ENCODE results near the gene ARHGAP45.

DNA sequence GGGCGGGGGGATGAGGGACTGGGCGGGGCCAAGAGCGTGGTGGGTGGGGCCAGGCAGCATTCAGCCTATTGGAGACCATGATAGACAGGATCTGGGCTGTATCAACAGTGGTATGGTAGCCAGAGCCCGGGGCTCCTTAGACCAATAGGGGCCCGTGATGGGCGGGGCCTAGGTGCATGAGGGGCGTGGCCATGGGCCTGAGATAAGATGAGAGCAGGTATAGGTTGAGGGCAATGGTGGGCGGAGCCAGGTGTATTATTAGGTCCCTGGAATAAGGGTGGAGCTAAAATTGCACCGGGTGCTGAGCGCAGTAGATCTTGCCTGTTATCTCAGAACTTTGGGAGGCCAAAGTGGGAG, 21.7 kb upstream of the ARHGAP45 start:
- TF ChIP-seq, protein P1, sequence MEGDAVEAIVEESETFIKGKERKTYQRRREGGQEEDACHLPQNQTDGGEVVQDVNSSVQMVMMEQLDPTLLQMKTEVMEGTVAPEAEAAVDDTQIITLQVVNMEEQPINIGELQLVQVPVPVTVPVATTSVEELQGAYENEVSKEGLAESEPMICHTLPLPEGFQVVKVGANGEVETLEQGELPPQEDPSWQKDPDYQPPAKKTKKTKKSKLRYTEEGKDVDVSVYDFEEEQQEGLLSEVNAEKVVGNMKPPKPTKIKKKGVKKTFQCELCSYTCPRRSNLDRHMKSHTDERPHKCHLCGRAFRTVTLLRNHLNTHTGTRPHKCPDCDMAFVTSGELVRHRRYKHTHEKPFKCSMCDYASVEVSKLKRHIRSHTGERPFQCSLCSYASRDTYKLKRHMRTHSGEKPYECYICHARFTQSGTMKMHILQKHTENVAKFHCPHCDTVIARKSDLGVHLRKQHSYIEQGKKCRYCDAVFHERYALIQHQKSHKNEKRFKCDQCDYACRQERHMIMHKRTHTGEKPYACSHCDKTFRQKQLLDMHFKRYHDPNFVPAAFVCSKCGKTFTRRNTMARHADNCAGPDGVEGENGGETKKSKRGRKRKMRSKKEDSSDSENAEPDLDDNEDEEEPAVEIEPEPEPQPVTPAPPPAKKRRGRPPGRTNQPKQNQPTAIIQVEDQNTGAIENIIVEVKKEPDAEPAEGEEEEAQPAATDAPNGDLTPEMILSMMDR (IDR thresholded peaks at IDR 0.05; ENCODE audit: low read depth, low read length, missing input control) = no peak
- TF ChIP-seq GABPA (IDR thresholded peaks at IDR 0.05 in 1 of 2, conservative IDR thresholded peaks at IDR 0.05 in 1 of 2) (no peak), TAF1 (conservative IDR thresholded peaks at IDR 0.05) (no peak), JUND (IDR thresholded peaks at IDR 0.05) (no peak), SP1 (IDR thresholded peaks at IDR 0.05) (no peak), YY1 (IDR thresholded peaks at IDR 0.05) (no peak), RAD21 (IDR thresholded peaks at IDR 0.05) (no peak), NR2F2 (IDR thresholded peaks at IDR 0.05) (no peak)
- TF ChIP-seq, protein P2, sequence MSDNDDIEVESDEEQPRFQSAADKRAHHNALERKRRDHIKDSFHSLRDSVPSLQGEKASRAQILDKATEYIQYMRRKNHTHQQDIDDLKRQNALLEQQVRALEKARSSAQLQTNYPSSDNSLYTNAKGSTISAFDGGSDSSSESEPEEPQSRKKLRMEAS (IDR thresholded peaks at IDR 0.05) = no peak
- TF ChIP-seq, protein P3, sequence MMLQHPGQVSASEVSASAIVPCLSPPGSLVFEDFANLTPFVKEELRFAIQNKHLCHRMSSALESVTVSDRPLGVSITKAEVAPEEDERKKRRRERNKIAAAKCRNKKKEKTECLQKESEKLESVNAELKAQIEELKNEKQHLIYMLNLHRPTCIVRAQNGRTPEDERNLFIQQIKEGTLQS (IDR thresholded peaks at IDR 0.05) = no peak
- TF ChIP-seq, protein P4, sequence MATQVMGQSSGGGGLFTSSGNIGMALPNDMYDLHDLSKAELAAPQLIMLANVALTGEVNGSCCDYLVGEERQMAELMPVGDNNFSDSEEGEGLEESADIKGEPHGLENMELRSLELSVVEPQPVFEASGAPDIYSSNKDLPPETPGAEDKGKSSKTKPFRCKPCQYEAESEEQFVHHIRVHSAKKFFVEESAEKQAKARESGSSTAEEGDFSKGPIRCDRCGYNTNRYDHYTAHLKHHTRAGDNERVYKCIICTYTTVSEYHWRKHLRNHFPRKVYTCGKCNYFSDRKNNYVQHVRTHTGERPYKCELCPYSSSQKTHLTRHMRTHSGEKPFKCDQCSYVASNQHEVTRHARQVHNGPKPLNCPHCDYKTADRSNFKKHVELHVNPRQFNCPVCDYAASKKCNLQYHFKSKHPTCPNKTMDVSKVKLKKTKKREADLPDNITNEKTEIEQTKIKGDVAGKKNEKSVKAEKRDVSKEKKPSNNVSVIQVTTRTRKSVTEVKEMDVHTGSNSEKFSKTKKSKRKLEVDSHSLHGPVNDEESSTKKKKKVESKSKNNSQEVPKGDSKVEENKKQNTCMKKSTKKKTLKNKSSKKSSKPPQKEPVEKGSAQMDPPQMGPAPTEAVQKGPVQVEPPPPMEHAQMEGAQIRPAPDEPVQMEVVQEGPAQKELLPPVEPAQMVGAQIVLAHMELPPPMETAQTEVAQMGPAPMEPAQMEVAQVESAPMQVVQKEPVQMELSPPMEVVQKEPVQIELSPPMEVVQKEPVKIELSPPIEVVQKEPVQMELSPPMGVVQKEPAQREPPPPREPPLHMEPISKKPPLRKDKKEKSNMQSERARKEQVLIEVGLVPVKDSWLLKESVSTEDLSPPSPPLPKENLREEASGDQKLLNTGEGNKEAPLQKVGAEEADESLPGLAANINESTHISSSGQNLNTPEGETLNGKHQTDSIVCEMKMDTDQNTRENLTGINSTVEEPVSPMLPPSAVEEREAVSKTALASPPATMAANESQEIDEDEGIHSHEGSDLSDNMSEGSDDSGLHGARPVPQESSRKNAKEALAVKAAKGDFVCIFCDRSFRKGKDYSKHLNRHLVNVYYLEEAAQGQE (IDR thresholded peaks at IDR 0.05) = no peak
